ENCODE results near the gene PFN3.

PFN3 gene

GRCh38 chr5:177359860-177360259, 40.6 kb downstream of the PFN3 start:
- no peak for DNase-seq (ENCODE audit: low spot score)

- DNase-seq (ENCODE audit: low spot score) = no peak
Measured at GRCh38 chr5:177359451-177359851, 41.0 kb downstream of the PFN3 start.

GRCh38 chr5:177358370-177358819, 42.1 kb downstream of the PFN3 start:
- DNase-seq (ENCODE audit: low spot score) = no peak

- DNase-seq (ENCODE audit: low spot score) = no peak
Measured at GRCh38 chr5:177357459-177358351, 42.8 kb downstream of the PFN3 start, which contains the start of gene RGS14. TSS of gene RGS14 (plus strand) at chr5:177357924. CDS start at chr5:177358025, 101 bp downstream.

- no peak for DNase-seq (ENCODE audit: low spot score)
Measured at GRCh38 chr5:177357146-177357458, 43.4 kb downstream of the PFN3 start.

GRCh38 chr5:177356746-177357145, 43.7 kb downstream of the PFN3 start:
- no peak for DNase-seq (ENCODE audit: low spot score)

GRCh38 chr5:177355868-177356168, 44.6 kb downstream of the PFN3 start:
- no peak for DNase-seq (ENCODE audit: low spot score)

DNA sequence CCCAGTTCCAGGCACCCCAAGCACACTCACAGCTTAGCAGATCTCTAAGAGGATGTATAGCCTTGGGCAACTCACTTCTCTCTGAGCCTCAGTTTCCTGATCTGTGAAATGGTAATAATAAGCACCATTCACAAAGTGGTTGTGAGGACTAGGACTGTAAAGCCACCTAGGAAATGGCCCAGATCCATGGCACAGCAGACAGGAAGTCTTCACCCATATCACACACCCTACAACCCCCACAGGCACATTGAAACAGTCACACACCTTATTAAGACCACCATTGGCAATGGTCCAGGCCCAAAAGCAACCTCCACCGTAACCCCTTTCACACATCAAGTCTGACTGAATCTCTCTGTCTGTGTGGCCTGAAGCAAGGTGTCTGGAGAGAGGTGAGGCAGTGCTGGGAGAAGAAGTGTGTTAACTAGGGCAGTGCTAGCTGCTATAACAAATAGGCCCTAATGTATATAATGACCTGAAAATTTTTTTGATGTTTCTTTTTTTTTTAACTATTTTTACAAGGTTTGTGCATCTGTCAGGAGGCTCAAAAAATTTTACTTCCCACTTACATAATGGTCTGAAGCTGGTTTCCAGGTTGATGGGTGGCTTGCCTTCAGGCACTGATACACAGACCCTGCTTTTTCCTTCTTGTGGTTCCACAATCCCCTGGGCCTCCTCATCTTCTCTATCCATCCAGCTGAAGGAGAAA, 45.1 kb downstream of the PFN3 start:
- no peak for DNase-seq (ENCODE audit: low spot score)

GRCh38 chr5:177354711-177355110, 45.8 kb downstream of the PFN3 start:
- no peak for DNase-seq (ENCODE audit: low spot score)

- DNase-seq (ENCODE audit: low spot score) = no peak
Measured at GRCh38 chr5:177354256-177354655, 46.2 kb downstream of the PFN3 start.

DNA sequence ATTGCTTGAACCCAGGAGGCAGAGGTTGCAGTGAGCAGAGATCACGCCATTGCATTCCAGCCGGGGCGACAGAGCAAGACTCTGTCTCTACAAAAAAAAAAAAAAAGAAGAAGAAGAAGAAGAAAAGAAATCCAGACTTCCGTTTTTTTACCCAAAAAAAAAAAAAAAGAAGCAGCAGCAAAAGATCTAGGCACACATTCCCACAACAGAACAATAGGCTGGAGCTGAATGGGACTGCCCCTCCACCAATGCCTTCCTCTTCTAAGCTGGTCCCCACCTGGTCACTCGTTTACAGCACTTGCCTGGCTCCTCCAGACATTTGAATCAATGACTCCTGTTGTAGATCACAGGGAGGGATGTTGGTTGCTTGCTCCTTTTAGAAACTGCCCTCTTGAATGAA, 47.4 kb downstream of the PFN3 start:
- no peak for DNase-seq (ENCODE audit: low spot score)

- DNase-seq (ENCODE audit: low spot score) = peak; percentile 95
Measured at GRCh38 chr5:177351392-177352329, 48.8 kb downstream of the PFN3 start, which contains the start of gene LMAN2. TSS of gene LMAN2 (minus strand) at chr5:177351668. CDS start at chr5:177351647, 21 bp downstream.

- no peak for DNase-seq (ENCODE audit: low spot score)
Measured at GRCh38 chr5:177350776-177351391, 49.6 kb downstream of the PFN3 start.
